ENCODE data around the gene SNCB. TPM values are rescaled to one million over a fixed set of nuclear protein-coding genes. Genes with fewer than 3 reads are reported as not detected.

The SNCB gene
- total RNA-seq, 2 donors from 2014 or later = 0.22 to 1.8 TPM

DNA sequence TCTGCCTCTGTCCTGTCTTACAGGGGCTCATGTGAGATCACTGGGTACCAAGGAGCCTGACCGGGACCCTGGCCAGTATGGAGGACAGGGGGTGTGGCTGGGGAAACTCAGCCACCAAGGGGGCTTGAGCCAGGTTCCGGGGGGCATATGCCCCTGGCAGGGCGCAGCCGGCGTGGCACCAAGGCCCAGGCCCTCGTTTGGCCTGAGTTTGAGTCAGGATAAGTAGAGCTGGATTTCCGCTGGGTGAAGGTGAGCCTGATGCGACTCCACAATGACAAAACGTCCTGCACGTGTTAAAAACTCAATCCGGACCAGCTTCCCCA lies 16.3 kb upstream of the SNCB start:
- H3K9me3 Mint-ChIP-seq = no peaks in the 10 kb centered on the region
- Histone ChIP-seq H3K27me3 (ENCODE audit: control insufficient read depth, insufficient read depth, low read length, poor library complexity, severe bottlenecking) (no peaks in the 10 kb centered on the region), H3K4me3 (ENCODE audit: low read length) (peak overlapping the region; percentile 49), H3K27ac (ENCODE audit: low read depth, low read length) (peak overlapping the region; percentile 47), H3K4me1 (ENCODE audit: control insufficient read depth, insufficient read depth, low read length) (no peaks in the 10 kb centered on the region), H3K9me3 (ENCODE audit: control insufficient read depth, low read length) (no peaks in the 10 kb centered on the region), H3K9ac (ENCODE audit: extremely low read depth, low read length, poor library complexity, severe bottlenecking) (no peak overlapping the region), H3K36me3 (ENCODE audit: control insufficient read depth, insufficient read depth, low read length) (no peaks in the 10 kb centered on the region)
- H3K27me3 Mint-ChIP-seq (ENCODE audit: insufficient read depth) = no peaks in the 10 kb centered on the region
- no peak for DNase-seq
- peak overlapping the region; percentile 75 for H3K4me3 Mint-ChIP-seq
- peak overlapping the region; percentile 92 for H3K27ac Mint-ChIP-seq
- peaks cover 36% of the 10 kb centered on the region for H3K4me1 Mint-ChIP-seq
- no peak for TF ChIP-seq CTCF (conservative IDR thresholded peaks at IDR 0.05)
- peaks cover 3% of the 10 kb centered on the region for H3K36me3 Mint-ChIP-seq (ENCODE audit: low read depth)
- WGBS, 2 experiments (ENCODE audit: insufficient coverage in 1 of 2, insufficient read length in 1 of 2) = 33 to 66% methylated on average over 4 to 11 of the region's 11 CpGs

DNA sequence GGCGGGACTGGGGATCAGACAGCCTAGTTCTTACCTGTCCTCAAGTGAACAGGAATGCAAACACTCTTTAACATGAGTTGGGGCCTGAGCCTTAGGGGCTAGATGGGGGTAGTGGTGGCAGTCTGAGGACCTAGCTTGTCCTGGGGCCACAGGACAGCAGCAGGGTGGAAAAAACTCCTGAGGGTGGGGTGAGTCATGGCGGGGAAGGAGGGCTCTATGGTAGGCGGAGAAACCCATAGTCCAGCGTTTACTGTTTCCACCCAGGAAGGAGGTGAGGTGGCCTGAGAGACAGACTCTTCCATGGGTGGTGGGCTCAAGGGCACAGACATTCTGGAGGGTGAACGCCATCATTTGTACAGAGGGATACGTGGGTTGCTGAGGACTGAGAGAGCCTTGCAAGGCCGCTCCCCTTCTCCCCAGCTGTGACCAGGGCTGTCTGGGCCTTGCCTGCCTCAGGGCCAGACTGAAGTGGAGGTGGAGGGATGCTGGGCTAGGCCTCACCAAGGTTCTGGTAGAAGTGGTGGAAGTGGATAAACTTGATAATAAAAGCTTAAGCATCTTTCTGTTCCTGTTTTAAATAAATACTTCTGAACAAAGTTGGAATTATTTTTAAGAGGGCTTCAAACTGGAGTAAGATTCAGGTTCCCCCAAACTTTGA lies 15.8 kb upstream of the SNCB start:
- Mint-ChIP-seq H3K9me3 (no peaks in the 10 kb centered on the region), H3K4me1 (peaks cover 36% of the 10 kb centered on the region), H3K27ac (no peak overlapping the region), H3K4me3 (no peak overlapping the region), H3K27me3 (ENCODE audit: insufficient read depth) (no peaks in the 10 kb centered on the region), H3K36me3 (ENCODE audit: low read depth) (no peaks in the 10 kb centered on the region)
- Histone ChIP-seq H3K9me3 (ENCODE audit: control insufficient read depth, low read length) (no peaks in the 10 kb centered on the region), H3K4me1 (ENCODE audit: control insufficient read depth, insufficient read depth, low read length) (no peaks in the 10 kb centered on the region), H3K27ac (ENCODE audit: low read depth, low read length) (no peak overlapping the region), H3K27me3 (ENCODE audit: control insufficient read depth, insufficient read depth, low read length, poor library complexity, severe bottlenecking) (no peaks in the 10 kb centered on the region), H3K36me3 (ENCODE audit: control insufficient read depth, insufficient read depth, low read length) (no peaks in the 10 kb centered on the region), H3K4me3 (ENCODE audit: low read length) (no peak overlapping the region), H3K9ac (ENCODE audit: extremely low read depth, low read length, poor library complexity, severe bottlenecking) (no peak overlapping the region)
- 89 to 100% methylated on average over 3 to 7 of the region's 7 CpGs for WGBS, 2 experiments (ENCODE audit: insufficient coverage in 1 of 2, insufficient read length in 1 of 2)
- no peak for TF ChIP-seq CTCF (conservative IDR thresholded peaks at IDR 0.05)
- DNase-seq = no peak

DNA sequence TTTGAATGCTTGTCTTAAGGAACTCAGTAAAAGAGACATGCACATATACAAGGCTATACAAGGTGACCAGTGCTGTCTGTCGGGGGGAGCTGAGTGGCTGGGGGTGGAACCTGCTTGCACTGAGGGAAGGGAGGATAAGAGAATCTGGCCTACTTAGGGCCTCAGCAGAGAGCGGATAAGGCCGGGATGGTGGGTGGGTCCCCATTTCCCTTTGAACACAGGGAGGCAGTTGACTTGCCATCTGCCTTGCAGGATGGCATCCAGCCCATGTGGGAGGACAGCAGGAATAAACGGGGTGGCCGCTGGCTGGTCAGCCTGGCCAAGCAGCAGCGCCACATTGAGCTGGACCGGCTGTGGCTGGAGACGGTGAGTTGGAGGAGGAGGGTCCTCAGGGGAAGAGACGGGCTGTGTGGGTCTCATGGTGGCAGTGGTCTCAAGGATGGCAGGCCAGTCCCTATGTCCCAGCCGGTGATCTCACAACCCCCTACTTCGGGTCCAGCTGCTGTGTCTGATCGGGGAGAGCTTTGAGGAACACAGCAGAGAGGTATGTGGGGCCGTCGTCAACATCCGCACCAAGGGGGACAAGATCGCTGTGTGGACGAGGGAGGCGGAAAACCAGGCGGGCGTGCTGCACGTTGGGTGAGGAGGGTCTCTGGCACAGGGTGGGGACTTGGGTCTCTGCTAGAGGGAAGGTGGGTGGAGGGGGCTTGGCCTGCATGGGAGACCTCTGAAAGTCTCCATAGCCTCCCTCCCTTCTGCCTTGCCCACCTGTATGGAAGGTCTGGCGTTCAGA lies 14.7 kb upstream of the SNCB start:
- peaks cover 32% of the 10 kb centered on the region for H3K4me1 Mint-ChIP-seq
- no peak overlapping the region for H3K9ac ChIP-seq (ENCODE audit: extremely low read depth, low read length, poor library complexity, severe bottlenecking)
- H3K27me3 Mint-ChIP-seq (ENCODE audit: insufficient read depth) = no peaks in the 10 kb centered on the region
- H3K36me3 ChIP-seq (ENCODE audit: control insufficient read depth, insufficient read depth, low read length) = no peaks in the 10 kb centered on the region
- H3K4me1 ChIP-seq (ENCODE audit: control insufficient read depth, insufficient read depth, low read length) = no peaks in the 10 kb centered on the region
- WGBS, 2 experiments (ENCODE audit: insufficient coverage in 1 of 2, insufficient read length in 1 of 2) = 94 to 97% methylated on average over 5 to 22 of the region's 22 CpGs
- TF ChIP-seq CTCF (conservative IDR thresholded peaks at IDR 0.05) = no peak
- no peak overlapping the region for H3K27ac ChIP-seq (ENCODE audit: low read depth, low read length)
- H3K9me3 ChIP-seq (ENCODE audit: control insufficient read depth, low read length) = no peaks in the 10 kb centered on the region
- no peaks in the 10 kb centered on the region for H3K9me3 Mint-ChIP-seq
- H3K27ac Mint-ChIP-seq = no peak overlapping the region
- H3K4me3 ChIP-seq (ENCODE audit: low read length) = no peak overlapping the region
- H3K27me3 ChIP-seq (ENCODE audit: control insufficient read depth, insufficient read depth, low read length, poor library complexity, severe bottlenecking) = no peaks in the 10 kb centered on the region
- DNase-seq = no peak
- no peaks in the 10 kb centered on the region for H3K36me3 Mint-ChIP-seq (ENCODE audit: low read depth)
- no peak overlapping the region for H3K4me3 Mint-ChIP-seq
